ENCODE results near the gene PLA2G4C.
"Not testable (repeated sequence)": the region's sequence is repeated elsewhere in the genome, so short reads cannot be mapped to it uniquely, and the experiment has no call there.

PLA2G4C gene

GRCh38 chr19:48108997-48109782 lies 1.4 kb downstream of the PLA2G4C start:
- no peak for DNase-seq (ENCODE audit: low spot score)

GRCh38 chr19:48103922-48104321 lies 6.7 kb downstream of the PLA2G4C start:
- no peak for DNase-seq (ENCODE audit: low spot score)

DNA sequence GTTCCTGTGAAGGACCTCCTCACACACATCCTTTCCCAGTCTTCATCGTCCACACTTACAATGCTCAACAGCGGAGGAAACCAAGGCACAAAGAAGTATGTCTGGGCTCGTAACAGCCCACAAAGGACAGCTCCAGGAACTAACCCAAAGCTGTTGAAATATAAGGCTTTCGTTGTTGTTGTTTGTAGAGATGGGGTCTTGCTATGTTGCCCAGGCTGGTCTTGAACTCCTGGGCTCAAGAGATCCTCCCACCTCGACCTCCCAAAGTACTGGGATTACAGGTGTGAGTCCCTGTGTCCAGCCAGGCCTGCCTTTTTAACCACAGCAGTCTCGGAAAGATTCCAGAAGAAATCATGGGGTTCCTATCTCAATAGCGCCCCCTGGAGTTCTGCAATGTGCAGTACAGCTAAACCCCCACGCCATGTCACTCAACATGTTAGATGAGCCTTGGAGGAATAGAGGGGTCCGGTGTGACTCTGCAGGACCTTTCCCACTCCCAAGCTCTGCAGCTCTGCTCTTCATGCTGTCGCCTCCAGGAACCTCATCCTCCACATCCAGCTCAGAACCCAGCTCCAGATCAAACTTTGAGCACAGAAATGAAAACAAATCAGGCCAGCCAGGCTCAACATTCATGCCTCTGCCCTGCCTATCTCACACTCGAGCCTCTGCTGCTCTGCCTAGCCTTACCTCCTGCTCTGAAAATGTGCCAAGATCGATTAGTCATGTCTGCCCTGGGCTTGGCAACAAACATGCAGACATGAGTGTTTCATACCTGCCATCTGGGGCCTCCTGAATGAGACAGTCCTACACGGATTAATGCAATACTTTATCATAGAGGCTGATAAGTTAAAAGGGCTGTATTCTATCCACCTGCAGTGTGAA lies 7.5 kb downstream of the PLA2G4C start:
- no peak for DNase-seq (ENCODE audit: low spot score)

DNA sequence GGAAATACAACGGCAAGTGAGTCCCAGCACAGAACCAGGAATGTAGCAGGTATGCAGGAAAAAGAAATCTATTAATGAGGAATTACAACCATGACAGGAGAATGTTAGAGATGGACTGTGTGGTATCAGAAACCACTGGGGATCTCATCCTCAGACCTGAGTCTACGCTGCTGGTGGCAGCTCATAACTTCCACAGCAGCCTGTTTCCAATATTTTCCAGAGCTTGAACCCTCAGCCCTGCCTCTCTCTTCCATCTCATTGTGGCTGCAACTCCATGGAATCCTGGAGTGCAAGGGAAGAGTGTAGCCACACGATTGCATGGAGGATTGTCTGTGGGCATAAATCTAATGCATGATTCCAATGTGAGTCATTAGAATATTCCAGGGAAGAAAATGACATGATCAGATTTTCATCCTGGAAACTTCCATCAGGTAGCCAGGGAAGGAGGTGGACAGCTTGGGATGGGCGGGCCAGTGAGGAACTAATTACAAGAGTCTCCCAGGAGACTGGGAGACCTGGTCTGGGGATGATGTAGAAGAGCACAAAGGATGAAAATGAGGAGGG lies 14.9 kb downstream of the PLA2G4C start:
- no peak for DNase-seq (ENCODE audit: low spot score)

- no peak for DNase-seq (ENCODE audit: low spot score)
Measured at GRCh38 chr19:48094855-48095203, 15.8 kb downstream of the PLA2G4C start.

DNA sequence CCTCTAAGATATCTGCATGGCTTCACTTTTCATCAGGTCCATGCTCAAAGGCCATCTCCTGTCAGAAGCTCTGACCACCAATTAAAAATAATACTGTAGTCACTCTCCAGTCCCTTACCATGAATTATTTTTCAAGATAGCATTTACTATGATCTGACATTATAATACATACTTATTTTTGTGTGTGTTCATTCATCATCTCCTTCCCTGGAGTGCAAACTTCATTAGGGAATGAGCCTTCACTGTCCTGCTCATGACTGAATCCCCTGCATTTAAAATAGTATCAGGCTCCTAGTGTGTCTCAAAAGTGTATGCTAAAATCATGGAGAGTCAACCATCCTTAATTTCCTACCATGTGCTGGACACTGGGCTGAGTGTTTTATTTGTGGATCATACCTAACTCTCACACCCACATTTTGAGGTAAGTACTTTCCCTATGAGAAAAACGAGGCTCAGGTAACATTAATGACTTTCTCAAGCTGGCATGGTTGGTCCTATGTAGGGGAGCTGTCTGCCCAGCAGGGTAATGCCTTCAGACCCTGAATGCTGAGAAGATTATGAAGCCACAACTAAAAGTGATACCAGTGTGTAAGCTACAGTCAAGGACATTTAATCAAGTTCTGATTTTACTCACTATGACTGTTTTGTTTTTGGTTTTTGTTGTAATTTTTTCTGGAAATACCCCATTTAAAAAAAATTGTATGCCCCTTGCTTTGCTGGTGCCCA lies 16.3 kb downstream of the PLA2G4C start:
- DNase-seq (ENCODE audit: low spot score) = no peak

DNA sequence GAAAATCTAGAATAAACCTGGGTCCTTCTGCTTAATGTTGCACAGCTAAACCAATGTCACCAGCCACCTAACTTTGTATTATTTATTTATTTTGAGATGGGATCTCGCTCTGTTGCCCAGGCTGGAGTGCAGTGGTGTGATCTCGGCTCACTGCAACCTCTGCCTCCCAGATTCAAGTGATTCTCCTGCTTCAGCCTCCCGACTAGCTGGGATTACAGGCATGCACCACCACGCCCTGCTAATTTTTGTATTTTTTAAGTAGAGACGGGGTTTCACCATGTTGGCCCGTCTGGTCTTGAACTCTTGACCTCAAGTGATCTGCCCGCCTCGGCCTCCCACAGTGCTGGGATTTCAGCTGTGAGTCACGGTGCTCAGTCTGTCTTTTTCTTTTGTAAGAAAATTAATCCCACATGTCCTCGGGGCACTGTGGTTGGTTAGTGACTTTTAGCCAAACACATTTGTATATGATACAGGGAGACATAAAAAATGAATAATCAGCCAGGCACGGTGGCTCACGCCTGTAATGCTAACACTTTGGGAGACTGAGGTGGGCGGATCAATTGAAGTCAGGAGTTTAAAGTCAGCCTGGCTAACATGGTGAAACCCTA lies 19.4 kb downstream of the PLA2G4C start:
- not testable (repeated sequence) for DNase-seq (ENCODE audit: low spot score)

DNA sequence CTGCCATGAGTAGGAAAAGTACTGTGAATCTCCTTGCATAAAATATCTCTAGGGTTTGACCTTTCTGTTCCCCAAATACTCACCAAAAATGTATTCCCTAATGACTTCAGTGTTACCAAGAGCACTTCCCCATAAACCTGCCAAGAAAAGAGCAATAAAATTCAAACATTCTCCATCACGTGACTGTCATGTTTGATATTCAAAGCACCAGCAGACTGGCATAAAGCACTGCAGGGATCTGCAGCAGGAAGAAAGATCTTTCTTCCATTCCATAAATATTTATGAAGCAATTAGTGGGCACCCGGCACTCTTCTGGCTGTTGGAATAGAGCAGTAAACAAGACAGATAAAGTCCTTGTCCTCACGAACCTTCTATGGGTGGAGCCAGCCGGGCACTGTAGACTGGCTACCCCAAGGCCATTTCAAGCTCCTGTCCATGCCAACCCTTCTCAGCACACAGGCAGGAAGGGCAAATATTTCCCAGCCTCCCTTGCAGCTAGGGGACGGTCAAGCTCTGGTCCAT lies 20.3 kb downstream of the PLA2G4C start:
- no peak for DNase-seq (ENCODE audit: low spot score)

DNA sequence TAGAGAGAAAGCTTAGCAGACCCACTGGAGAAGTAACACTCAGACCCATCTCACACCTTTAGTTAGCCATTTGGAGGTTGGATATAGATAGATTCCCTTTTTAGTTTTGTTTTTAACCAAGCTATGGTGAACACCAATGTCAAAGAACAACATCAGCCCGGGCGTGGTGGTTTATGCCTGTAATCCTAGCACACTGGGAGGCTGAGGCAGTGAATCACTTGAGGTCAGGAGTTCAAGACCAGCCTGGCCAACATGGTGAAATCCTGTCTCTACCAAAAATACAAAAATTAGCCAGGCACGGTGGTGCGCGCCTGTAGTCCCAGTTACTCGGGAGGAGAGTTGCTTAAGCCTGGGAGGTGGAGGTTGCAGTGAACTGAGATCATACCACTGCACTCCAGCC lies 21.6 kb downstream of the PLA2G4C start:
- DNase-seq (ENCODE audit: low spot score) = not testable (repeated sequence)

GRCh38 chr19:48085904-48086864 lies 24.4 kb downstream of the PLA2G4C start:
- DNase-seq (ENCODE audit: low spot score) = no peak

GRCh38 chr19:48085076-48085475 lies 25.5 kb downstream of the PLA2G4C start:
- DNase-seq (ENCODE audit: low spot score) = no peak

GRCh38 chr19:48081106-48081505 lies 29.5 kb downstream of the PLA2G4C start:
- no peak for DNase-seq (ENCODE audit: low spot score)

- not testable (repeated sequence) for DNase-seq (ENCODE audit: low spot score)
Measured at GRCh38 chr19:48070177-48070769, 40.3 kb downstream of the PLA2G4C start.

GRCh38 chr19:48069435-48069834 lies 41.2 kb downstream of the PLA2G4C start:
- DNase-seq (ENCODE audit: low spot score) = no peak

GRCh38 chr19:48064509-48064908 lies 46.1 kb downstream of the PLA2G4C start:
- no peak for DNase-seq (ENCODE audit: low spot score)

DNA sequence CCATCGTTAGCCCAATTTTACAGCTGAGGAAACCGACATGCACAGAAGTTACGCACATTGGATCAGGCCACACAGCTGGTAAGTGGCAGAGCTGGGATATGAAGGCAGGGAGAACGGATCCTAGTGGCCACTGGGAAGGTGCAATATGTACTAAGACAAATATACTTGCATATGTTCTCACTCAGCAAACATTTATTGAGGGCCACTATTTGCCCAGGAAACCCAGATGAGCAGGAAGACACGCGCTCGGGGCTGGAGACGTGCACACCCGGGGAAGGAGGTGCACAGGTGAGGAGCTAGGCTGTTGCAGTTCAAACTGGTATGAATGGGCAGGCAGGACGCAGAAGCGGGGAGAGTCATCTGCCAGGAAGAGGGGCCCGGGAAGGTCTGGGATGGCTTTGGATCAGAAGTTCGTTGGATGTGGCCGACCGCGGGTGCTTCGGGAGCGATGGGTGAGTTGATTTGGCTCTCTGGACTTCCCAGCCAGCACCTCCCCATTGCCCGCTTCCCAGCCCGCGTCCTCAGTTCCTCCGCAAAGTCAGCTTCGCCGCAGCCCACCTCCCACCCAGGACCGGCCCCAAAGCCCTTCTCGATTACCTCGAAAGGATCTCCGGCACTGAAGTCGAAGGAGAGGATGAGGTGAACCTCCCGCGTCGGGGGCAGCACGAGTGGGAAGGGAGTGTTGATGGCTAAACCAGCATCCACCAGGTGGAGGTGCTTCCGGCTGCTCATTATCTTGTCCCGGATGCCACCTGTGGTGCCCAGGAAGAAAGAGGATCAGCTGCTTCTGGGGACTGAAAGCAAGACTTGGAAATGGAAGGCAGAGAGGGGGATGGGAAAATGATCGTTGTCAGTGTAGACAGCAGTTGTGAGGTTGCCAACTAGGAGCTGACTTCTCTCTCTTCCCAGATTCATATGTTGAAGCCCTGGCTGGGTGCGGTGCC lies 48.9 kb downstream of the PLA2G4C start:
- DNase-seq (ENCODE audit: low spot score) = no peak

- DNase-seq (ENCODE audit: low spot score) = no peak
Measured at GRCh38 chr19:48060381-48060780, 50.2 kb downstream of the PLA2G4C start.

DNA sequence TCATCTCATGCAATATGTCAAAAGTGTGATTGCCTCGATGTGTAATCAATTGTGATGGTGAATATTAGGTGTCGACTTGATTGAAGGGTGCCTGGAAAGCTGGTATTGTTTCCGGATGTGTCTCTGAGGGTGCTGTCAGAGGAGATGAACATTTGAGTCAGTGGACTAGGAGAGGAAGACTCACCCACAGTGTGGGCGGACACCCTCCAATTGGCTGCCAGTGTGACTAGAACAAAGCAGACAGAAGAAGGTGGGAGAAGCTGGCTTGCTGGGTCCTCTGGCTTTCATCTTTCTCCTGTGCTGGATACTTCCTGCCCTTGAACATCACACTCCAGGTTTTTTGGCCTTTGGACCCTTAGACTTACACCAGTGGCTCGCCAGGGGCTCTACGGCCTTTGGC lies 51.3 kb downstream of the PLA2G4C start:
- no peak for DNase-seq (ENCODE audit: low spot score)

- no peak for DNase-seq (ENCODE audit: low spot score)
Measured at GRCh38 chr19:48053856-48054255, 56.8 kb downstream of the PLA2G4C start.

All from pons (tissue), 1 donor.